Lower leg skin (tissue), 3 donors: ENCODE measurements around the gene PUS10.

Source experiments
- CTCF ChIP-seq, 3 donors: fragments of 450-650 bp; IDR thresholded peaks; one replicate each; pipeline ENCODE4 v1.5.1; 2016; ENCODE audit warnings: antibody characterized with exemption in 3 of 3, mild to moderate bottlenecking in 3 of 3, moderate library complexity in 2 of 3
- POLR2A ChIP-seq, 2 donors: fragments of 450-650 bp; IDR thresholded peaks; one replicate each; pipeline ENCODE4 v1.6.1; 2016 to 2017; ENCODE audit warnings: antibody characterized with exemption in 2 of 2, mild to moderate bottlenecking in 1 of 2, moderate library complexity in 1 of 2

GRCh38 chr2:60899892-60900249 lies 118.2 kb downstream of the PUS10 start:
- TF ChIP-seq POLR2A (IDR thresholded peaks at IDR 0.05) (no peak), CTCF (IDR thresholded peaks at IDR 0.05) (no peak)
